GM18861 (cell line): ENCODE results near the gene UBR7.
"Not testable (repeated sequence)": the region's sequence is repeated elsewhere in the genome, so short reads cannot be mapped to it uniquely, and the experiment has no call there.

Experiments used
- ATAC-seq: cut with Tn5 transposase; IDR thresholded peaks from one replicate; pipeline ENCODE4 v1.9.1; 2021; ENCODE audit not compliant: unreplicated experiment

Gene UBR7

DNA sequence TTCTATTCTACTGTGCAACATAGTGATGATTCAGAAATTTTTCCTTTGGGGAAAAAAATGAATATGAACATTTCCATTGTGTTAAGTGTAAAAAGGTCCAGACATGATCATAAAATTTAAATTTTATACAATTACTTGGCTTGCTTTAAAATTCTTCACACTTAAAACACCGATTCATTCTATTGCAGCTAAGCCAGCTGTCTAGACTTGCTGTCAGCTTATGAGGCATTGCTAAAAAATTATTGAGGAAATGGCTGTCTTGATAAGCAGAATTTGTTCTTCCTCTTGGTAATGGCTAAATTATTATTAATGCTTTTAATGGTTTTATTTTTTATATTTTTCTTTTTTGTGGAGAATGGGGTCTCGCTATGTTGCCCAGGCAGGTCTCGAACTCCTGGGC, 20.1 kb upstream of the UBR7 start:
- no peak for ATAC-seq

DNA sequence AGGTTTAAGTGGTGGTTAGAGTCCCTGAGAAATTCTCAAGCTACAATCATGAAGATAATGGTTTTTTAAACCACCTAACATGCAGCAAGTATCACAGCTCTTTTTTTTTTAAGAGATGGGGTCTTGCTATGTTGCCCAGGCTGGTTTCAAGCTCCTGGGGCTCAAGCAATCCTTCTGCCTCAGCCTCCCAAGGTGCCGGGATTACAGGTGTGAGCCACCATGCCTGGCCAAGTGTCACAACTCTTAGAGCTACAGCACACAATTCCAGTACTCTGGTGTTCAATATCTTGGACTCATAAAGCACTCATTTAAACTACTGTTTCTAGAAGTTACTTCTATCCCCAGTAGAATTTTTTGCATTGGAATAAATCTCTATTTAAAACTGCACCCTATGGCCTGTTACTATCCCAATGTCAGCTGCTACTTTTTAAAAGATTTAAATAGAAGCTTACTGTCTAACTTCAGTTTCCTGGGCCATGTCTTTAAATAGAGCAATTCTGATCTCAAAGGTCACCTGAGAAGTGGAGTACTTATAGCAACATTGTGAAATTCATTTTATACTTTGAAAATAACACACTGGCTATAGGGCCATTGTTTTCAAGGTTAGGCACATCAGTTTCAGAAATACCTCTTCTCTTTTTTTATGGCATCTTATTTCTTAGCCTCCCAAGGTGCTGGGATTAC, 11.6 kb upstream of the UBR7 start:
- ATAC-seq = no peak

DNA sequence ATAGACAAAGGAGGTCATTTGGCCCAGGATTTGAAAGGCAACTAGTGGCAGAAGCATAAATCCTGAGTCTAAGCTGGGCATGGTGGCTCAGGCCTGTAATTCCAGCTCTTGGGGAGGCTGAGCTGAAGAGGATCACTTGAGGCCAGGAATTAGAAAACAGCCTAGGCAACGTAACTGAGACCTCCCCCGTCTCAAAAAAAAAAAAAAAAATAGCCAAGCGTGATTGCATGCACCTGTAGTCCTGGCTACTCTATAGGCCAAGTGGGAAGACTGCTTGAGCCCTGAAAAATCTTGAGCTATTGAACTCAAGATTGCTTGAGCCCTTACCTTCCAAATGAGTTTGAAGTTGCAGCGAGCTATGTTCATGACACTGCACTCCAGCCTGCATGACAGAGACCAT, 8.0 kb upstream of the UBR7 start:
- ATAC-seq = no peak

DNA sequence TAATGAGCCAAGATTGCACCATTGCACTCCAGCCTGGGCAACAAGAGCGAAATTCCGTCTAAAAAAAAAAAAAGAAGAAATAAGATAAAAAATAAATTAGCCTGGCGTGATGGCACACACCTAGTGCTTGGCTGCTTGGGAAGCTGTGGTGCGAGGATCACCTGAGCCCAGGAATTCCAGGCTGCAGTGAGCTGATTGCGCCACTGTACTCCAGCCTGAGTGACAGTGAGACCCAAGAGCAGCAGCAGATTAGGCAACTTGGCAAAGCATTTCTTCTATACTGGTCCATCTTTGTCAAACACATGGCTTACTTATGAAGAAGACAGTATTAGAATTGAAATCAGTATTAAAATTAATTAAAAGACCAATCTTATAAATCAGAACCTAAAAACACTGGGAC, 6.5 kb upstream of the UBR7 start:
- no peak for ATAC-seq

DNA sequence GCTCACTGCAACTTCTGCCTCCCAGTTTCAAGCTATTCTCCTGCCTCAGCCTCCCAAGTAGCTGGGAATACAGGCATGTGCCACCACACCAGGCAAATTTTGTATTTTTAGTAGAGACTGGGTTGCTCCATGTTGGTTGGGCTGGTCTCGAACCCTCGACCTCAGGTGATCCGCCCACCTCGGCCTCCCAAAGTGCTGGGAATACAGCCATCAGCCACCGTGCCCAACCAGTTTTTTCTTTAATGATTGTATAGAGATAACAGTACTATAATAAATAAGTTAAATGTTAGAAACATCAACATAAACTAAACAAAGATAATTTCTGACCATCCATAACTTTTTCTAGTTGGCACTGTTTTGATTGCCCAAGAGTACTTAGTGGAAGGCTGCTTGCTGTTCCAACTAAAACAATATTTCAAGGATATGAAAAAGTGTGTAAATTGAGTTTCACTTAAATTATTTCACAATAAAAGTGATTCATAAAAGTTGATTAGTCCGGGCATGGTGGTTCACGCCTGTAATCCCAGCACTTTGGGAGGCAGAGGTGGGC, 5.8 kb upstream of the UBR7 start:
- no peak for ATAC-seq

DNA sequence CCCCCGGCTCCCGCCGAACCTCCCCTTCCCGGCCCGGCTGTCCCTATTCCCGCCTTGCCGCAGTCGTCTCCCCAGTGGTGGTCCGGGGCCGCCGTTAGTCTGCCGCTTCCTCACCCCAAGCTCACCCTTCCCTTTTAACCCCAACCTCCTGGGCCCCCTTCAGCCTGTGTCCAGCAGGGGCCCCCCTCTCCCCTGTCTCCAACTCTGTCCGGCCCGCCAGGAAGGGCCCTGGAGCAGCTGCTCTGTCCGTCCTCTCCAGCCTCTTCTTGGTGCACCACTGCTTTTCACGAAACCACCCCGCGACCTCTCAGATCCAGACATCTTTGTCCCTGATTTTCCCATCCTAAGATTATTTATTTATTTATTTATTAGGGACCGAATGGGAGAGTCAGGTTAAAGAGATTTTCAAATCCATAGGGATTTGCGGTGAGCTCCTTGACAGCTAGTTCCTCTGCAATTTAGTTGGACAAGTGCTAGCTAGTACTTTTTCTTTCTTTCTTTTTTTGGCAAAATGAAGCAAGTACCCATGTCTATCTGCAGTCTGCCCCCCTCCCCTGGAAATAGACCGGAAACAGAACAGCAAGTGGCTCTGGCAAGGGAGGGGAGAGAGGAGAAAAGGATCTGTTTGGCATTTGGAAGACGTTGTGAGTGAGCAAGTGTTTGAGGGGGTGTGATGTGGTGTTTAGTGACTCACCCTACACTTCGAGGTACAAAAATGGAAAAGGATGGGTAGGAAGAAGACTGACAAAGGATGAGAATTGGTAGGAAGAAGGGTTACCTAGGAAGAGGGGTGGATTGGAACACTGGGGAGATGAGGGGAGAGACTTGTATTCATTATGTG, 632 bp downstream of the UBR7 start:
- peak; percentile 11 for ATAC-seq

DNA sequence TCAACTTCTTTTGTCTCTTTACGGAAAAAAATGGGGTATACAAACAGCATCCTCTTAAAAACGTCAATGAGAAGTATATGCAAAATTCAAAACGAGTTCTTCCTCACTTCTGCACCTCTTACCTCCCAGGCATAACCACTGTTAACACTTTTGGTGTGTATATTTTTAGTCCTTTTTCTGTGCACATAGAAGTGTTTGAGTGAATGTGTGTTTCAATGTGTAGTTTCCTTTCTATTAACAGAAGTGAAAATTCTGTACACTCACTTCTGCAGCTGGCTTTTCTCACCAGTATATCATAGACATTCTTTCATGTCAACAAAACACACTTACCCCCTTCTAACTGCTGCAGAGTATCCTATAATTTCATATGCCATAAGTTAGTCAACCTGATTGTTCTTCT, 5.4 kb downstream of the UBR7 start:
- ATAC-seq = peak; percentile 72

DNA sequence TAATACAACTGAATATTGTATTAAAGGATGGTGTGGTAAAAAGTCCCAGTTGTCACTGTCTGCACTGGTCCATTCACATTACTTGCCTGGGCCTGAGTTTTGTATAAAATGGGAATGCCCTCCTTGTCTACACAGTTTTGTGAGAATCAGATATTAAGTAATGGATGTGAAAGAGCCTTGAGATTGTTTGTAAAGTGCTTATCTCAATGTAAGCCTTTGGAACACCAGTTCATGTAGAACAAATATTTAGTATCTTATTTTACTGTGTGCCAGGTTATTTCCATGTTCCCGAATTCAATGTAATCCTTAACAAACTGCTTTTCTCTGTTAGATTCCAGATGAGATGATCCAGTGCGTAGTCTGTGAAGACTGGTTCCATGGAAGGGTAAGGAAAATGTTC, 7.5 kb downstream of the UBR7 start:
- no peak for ATAC-seq

DNA sequence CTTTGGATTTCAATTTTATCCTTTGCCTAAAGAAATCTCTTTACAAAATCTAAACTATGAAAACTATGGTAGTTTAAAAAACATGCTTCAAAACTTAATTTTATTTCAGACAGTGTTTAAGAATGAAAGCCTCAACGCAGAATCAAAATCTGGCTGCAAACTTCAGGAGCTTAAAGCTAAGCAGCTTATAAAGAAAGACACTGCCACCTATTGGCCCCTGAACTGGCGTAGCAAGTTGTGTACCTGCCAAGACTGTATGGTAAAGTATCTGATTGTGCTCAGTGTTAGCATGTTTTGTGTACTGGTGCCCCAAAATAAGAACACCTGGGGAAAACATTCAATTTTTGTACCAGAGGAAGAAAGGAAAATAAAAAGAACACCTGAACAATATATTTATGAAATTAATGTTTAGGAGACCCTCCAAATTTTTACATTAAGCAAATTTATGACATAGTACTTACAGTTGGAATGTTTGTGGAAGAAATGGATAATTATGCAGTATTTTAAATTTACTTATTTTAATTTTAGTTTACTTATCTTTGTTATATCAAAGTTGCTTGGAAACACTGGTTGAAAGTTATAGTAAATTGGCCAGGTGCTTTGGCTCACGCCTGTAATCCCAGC, 12.2 kb downstream of the UBR7 start:
- no peak for ATAC-seq

DNA sequence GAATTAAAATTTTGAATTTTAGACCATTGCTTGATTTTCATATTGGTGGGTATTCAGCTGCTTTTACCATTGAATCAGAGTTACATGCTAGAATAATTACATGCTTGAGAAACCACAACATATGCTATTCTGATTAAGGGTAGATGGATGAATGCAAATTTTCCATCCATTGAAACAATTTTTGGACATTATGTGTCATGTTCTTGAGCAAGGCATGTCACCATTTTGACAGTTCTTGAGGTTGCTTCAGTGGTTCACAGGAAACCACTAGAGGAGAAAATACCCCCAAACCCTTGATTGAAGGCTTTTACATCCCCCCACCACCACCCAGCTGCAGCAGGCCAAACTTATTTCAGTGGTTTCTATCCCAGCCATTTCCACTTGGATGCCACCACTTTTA, 13.5 kb downstream of the UBR7 start:
- no peak for ATAC-seq

DNA sequence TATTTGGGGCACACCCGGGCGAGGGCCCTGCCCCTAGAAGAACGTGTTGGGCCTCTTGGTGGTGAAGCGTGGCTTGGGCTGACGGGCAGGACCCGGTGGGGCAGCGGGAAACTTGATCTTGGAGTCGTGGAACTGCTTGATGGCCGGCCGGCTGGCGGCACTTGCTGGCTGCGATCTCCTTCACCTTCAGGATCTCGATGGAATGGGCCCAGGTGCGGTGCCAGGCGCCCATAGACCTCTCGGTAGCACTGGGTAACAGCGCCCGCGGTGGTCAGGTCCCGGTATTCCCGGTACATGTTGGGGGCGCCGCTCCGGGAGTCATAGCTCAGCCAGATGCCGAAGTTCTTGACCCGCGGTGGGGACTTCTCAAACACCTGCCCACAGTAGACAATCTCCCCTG, 16.5 kb downstream of the UBR7 start:
- no peak for ATAC-seq

DNA sequence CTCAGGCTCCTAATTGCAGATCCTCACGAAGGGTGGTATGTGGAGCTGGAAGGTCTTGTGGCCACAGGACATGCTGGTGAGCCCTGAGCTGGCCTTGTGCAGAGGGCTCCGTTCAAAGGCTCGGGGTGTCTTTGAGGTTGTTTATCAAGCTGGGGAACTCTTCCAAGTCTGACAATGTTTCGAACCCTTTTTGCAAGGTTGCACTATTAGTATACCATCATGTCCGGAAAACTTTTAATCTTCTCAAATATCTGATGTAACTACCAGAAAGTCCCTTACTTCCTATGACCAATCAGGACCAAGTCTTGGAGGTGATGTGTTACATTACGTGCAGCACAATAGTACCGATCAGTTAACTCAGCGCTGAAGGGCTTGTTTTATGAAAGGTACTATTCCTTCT, 21.5 kb downstream of the UBR7 start:
- ATAC-seq = no peak

DNA sequence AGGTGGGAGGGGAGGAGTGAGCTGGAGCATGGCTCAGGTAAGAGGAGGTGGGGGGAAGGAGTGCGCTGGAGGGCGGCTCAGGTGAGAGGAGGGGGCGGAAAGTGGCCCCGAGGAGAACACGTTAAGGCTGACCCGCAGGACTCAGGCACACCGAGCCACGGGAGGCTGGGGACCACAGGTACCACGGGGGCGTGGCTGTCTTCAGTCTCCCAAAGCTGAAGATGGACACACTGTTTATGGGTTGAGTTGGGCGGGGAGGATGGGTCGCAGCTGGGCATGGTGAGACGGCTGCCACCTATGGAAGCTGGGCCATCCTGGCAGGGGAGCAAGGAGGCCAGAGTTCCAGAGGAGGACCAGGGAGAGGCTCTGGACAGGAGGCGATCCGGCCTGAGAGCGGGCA, 23.5 kb downstream of the UBR7 start:
- no peak for ATAC-seq

DNA sequence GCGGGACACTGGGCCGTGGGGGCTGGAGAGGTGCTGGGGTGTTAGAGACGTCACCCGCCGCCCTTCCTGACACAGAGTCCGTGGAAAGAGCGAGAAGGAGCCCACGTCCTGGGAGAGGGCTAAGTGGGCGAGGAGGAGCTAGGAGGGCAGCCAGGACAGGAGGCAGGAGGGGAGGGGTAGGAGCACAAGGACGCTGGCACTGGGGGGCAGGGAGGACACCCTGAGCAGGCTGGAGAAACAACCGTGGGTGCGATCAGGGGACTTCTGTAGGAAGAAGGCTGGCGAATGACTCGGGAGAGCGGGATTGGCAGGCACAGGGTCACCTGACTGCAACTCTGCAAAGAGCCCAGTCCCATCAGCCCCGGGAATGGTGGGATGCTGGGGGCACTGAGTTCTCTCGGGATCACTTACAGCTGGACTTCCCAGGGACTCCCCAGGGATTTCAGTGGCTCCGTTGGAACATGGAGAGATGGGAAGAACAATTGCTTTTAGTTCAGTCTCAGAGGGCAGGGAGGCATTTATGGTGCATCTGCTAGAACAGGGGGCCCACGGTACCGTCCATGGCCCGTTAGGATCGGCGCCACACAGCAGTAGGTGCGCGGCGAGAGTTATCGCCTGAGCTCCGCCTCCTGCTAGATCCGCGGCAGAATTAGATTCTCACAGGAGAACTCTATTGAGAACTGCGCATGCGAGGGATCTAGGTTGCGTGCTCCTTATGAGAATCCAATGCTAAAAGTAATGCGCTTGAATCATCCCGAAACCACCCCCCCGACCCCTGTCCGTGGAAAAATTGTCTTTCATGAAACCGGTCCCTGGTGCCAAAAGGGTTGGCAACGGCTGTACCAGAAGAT, 24.3 kb downstream of the UBR7 start:
- no peak for ATAC-seq

DNA sequence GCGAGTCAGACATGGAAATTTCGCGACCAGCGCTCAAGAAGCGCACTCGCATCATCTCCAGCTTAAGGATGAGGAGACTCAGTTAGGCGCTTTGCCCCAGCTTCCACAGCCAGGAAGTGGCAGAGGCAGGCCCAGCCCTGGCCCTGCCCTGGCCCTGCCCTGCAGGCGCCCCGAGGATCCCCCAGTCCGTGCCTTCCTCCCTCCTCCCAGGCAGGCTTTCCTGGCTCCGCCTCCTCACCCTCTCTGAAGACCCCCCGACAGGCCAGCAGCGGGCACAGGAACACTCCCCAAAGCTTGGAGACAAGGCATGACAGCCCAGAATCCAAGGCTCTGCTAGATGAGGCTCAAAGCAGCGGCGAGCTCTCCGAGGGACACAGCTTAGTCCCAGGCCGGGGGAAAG, 25.1 kb downstream of the UBR7 start:
- ATAC-seq = no peak

DNA sequence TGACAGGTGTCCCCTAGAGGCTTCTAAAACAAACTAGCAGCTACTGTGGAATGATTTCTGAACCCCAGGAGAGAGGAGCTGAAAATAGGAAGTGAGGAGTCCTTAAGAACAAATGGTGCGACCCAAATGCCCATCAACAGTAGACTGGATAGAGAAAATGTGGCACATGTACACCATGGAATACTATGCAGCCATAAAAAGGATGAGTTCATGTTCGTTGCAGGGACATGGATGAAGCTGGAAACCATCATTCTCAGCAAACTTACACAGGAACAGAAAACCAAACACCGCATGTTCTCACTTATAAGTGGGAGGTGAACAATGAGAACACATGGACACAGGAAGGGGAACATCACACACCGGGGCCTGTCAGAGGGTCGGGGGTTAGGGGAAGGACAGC, 26.0 kb downstream of the UBR7 start:
- not testable (repeated sequence) for ATAC-seq

DNA sequence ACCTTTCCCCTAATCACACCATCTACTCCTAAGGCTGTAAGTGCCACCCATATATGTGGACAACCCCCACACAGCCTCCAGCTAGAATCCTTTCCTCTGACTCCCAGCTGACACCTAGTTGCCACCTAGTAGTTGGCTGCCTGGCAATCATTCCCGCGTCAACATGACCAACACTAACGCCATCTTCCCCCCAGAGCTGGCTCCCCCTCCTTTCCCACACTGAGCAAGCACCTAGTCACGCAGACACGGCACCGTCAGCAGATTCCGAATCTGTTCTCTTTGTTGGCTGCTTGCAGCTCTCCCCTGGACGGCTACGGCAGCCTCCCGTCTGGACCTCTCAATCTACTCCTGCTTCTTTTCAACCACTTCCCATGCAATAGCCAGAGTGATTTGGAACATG, 27.7 kb downstream of the UBR7 start:
- ATAC-seq = no peak

DNA sequence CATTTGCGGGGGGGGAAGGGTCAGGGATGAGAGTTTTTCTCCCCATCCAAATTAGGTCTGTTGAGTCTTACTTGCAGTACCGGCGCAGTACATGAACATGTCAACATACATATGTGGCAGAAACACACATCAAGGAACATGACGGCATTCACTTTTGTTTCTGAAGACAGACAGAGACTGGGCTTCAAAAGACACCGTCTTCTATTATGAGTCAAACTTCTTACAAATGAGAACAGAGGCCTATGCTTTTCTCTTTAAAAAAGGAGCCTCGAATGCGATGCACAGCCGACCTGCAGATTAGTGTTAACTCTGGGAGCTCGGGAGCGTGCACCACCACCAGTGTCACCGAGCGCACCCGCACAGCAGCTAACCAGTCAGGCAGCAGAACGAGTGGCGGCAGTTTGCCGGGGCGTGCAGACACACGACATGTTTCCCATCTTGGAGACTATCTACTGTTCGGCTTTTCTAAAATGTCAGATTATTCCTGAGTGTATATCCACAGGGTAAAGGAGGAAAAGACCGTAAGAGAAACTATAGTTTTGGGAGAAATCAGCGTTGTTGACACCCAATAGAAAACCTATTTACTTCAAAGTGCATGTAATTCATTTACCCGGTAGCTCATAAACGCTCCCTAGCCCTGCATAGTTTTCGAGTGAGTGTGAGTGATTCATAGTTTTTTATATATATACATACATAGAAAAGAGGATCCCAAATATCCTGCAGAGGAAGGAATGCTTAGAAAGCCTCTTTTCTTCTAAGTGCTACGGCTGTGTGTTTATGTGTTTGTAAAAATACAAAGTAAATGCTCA, 33.0 kb downstream of the UBR7 start:
- no peak for ATAC-seq

DNA sequence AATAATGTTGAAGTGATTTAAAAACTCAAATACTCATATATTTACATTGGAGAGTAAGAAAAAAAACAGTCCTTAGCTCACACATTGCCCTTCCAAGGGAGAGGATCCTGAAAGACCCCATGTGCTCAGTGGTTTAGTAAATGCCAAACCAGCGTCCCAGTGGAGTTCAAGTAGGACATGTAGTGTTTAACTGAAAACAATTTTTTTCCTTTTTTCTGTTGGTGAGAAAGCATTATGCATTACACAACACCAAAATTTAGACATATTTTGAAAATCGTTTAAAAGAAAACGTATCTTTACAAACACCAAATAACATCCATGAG, 33.6 kb downstream of the UBR7 start:
- ATAC-seq = no peak

DNA sequence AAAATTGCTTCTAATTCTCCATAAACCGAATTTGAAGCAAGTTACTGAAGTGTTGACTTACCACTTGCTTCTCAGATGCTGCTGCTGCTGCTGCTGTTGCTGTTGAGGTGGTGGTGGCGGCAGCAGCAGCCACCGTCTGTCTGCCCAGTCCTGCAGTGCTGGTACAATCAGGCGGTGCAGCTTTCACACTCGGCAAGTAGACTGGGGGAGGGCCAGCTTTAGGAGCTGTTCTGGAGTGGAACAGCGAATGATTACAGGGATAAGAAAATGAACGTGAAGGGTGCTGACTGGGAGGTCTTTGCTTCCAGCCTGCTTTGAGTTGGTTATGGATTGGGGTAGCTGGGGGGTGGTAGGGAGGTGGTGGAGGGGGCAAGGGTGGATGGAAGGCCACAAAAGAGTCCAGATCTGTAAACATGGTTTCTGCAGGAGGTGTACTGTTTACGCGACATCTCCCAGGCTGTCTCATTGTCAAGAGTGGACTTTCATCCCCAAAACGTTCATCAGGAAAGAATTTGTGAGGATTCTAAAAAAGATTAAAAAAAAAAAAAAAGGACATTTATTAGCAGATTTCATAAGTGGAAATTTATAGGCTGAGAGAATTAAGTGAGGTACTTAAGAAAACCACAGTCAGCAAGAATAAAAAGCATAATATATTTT, 38.8 kb downstream of the UBR7 start:
- no peak for ATAC-seq
